Inflammatory macrophage treated with lipopolysaccharide for 1 hour (primary cell): Measurements from ENCODE around the gene RESF1.
"Not testable (repeated sequence)": the region's sequence is repeated elsewhere in the genome, so short reads cannot be mapped to it uniquely, and the experiment has no call there.

Source experiments
- DNase-seq, 2 donors: peaks; one replicate each; pipeline ENCODE4 v3.0.0-alpha.2; 2020 to 2022

Gene RESF1, protein sequence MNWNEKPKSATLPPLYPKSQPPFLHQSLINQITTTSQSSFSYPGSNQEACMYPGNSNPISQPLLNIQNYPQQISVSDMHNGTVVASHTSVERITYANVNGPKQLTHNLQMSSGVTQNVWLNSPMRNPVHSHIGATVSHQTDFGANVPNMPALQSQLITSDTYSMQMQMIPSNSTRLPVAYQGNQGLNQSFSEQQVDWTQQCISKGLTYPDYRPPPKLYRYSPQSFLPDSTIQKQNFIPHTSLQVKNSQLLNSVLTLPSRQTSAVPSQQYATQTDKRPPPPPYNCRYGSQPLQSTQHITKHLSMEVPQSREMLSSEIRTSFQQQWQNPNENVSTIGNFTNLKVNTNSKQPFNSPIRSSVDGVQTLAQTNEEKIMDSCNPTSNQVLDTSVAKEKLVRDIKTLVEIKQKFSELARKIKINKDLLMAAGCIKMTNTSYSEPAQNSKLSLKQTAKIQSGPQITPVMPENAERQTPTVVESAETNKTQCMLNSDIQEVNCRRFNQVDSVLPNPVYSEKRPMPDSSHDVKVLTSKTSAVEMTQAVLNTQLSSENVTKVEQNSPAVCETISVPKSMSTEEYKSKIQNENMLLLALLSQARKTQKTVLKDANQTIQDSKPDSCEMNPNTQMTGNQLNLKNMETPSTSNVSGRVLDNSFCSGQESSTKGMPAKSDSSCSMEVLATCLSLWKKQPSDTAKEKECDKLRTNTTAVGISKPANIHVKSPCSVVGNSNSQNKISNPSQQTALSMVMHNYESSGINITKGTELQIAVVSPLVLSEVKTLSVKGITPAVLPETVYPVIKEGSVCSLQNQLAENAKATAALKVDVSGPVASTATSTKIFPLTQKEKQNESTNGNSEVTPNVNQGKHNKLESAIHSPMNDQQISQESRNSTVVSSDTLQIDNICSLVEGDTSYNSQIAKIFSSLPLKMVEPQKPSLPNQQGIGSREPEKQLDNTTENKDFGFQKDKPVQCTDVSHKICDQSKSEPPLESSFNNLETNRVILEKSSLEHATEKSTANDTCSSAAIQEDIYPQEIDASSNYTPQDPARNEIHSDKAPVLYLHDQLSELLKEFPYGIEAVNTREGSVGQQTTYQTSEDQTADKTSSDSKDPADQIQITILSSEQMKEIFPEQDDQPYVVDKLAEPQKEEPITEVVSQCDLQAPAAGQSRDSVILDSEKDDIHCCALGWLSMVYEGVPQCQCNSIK (N-terminal part only)

GRCh38 chr12:31959161-31959700 is at the start of gene RESF1:
TSS of gene RESF1 (plus strand) at chr12:31959415. CDS start at chr12:31980956, 21,541 bp downstream.
- peak; percentile 79 to 81 for DNase-seq

DNA sequence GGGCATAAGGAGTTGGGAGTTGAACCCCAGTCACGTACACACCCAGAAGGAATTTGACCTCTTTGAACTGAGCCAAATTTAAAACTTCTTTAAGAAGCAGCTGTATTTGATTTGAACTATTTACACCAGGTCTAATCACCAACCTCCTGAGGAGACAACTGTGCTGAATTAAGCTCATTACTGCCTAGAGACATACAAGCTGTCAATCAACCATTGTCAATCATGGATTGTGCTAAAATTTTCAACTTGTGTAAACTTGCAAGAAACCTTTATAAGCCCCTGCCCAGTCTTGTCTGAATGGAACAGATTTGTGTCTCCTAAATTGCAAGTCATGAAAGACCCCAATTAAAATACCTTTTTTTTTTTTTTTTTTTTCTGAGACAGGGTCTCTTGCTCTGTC is 44.3 kb upstream of the RESF1 start:
- DNase-seq, result no peak

DNA sequence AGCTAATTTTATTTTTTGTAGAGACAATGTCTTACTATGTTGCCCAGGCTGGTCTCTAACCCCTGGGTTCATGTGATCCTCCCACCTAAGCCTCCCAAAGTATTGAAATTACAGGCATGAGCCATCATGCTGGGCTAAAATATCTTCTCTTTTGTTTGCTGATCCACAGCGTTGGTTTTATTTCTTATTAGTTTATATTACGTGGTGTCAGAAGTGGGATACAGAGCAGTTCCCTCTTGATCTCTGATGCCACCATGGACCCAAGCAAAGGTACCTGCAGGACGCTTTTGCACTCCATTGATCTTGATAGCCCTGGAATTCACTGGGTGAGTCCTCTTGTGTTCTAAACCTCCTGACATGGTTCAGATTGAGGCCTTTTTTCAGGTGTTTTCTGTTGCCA is 43.8 kb upstream of the RESF1 start:
- no peak for DNase-seq

GRCh38 chr12:31922341-31923062 is 36.7 kb upstream of the RESF1 start:
- no peak for DNase-seq

DNA sequence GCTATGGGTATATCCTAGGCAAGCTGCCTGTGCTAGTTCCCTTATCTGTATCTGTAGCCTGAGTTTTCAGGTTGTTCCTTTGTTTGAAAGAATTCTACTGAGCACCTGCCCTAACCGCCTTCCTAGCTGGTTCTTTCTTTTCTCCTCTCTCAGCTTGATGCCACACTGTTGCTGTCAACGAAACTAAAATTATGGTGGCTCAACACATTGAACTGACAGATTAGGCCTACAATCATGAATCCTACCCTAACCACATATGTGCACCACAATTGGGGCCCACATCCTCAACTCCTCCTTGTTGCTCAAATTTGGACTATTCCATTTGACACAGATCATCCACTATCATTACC is 36.2 kb upstream of the RESF1 start:
- no peak for DNase-seq

DNA sequence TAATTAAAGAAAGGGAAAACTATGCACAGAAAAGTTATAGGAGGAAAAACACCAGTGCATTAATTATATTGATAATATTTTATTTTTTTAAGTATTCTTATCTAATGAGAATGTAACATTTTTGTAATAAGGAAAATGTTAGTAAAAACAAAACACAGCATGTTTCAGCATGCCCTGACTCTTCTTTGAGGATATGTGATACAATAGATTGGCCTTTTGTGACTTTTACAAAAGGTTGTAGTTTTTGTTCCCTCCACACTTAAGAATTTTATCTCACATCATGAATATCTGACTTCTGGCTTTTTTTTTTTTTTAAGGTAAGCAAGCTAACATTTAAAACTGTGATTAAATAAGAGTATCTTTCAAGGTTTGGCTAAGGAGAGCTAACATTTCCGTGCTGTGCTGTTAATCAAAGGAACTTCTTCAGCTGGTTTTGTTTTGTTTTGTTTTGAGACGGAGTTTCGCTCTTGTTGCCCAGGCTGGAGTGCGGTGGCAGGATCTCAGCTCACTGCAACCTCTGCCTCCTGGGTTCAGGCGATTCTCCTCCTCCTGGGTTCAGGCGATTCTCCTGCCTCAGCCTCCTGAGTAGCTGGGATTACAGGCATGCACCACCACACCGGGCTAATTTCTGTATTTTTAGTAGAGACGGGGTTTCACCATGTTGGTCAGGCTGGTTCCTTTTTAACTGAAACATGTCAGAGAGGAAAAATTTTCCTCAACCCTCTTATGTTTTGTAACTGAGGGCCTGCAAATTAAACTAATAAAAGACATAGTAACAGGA is 30.8 kb upstream of the RESF1 start:
- no peak for DNase-seq

GRCh38 chr12:31929027-31929526 is 30.1 kb upstream of the RESF1 start:
- peak; percentile 12 to 44 for DNase-seq

DNA sequence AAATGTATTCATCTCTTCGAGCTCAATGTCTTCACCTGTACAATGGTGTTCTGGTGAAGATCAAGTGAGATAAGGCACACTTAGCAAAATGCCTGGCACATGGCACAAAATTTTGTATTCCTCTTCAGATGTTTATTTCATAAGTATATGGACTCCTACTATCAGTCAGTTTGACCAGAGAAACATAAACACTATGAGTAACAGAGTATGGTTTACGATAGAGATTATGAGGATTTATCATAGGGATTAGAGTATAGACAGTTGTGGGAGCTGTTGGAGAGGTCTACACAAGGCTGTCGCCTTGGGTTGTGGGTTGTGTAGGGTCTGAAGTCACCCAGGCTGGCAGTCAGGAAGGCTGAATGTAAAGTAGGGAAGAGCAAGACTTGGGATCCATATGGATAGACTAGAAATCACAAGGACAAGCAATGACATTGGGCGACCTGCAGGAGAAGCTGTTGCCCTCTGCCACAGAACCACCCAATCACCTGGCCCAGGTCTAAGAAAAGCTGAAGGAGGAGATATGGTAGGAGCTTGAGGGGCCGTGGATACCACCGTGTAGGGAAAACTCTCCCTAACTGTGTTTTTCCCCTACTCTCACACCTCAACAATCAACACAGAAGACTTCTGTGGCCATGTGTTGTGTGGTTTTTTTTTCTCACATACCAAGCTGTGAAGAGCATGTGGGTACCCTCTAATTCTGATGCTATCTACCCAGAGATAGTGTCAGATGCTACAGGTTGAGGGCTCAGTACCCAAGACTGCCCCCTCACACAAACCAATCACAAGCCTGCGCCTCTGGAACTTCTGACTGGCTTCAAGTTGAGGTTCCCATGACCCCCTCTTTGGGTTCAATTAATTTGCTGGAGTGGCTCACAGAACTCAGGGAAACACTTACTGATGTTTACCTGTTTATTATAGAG is 27.2 kb upstream of the RESF1 start:
- no peak for DNase-seq

DNA sequence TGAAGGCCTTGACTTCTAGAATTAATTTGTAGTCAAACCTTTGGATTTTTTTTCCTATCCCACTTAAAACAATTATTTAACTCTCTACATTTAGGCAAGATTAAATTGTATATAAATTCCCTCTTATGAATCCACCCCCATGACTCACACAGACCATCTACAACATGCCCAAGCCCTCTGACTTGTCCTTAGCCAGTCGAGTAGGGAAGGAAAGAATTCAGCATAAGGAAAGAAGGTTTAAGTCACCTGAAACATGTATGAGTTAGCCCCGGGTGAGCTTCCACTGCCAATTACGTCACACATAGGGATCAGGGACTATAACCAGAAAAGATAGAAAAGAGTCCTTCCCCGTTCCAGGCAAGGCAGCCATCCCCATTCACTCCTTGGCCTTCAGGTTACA is 14.9 kb upstream of the RESF1 start:
- no peak for DNase-seq

- no peak for DNase-seq
These were observed 11.2 kb upstream of the RESF1 start for GRCh38 chr12:31947971-31948370.

GRCh38 chr12:31948697-31949359 is 10.4 kb upstream of the RESF1 start:
- DNase-seq, result not testable (repeated sequence)

GRCh38 chr12:31950088-31950487 is 9.1 kb upstream of the RESF1 start:
- DNase-seq, result no peak

- no peak for DNase-seq
These were observed 8.7 kb upstream of the RESF1 start for GRCh38 chr12:31950492-31950891.

DNA sequence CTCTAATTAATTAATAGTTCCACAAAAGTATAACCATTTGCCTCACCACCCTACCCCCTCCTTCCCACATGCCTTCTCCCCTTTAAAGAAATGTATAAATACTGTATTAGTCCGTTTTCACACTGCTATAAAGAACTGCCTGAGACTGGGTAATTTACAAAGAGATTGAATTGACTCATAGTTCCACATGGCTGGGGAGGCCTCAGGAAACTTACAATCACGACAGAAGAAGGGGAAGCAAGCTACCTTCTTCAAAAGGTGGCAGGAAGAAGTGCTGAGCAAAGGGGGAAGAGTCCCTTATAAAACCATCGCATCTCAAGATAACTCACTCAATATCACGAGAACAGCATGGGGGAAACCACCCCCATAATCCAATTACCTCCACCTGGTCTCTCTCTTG is 8.2 kb upstream of the RESF1 start:
- no peak for DNase-seq

DNA sequence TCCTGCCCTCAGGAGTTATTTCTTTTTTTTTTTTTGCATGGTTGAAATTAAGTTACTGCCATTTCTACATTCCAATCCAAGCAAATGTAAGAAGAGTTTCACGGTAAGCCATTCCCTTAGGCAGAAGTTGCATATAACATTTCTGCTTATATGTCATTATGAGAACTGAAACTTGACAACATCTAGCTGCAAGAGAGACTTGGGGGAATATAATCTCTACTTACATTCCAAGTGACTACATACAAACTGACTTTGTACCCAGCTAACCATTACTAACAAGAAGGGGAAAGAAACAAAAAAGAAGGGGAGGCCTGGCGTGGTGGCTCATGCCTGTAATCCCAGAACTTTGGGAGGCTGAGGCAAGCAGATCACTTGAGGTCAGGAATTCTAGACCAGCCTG is 7.3 kb upstream of the RESF1 start:
- peak in 1 of 2 donors; percentile 4 for DNase-seq

DNA sequence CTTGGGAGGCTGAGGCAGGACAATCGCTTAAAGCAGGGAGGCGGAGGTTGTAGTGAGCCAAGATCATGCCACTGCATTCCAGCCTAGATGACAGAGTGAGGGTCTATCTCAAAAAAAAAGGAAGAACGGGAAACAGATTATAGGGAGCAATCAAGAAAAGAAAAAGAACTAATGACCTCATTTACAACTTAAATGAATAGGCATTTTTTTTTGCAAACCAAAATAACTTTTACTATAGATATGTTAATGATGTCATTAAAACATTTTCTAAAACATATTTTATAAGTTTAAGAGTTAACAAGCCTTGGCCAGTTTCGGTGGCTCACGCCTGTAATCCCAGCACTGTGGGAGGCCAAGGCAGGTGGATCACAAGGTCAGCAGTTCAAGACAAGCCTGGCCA is 6.8 kb upstream of the RESF1 start:
- no peak for DNase-seq

DNA sequence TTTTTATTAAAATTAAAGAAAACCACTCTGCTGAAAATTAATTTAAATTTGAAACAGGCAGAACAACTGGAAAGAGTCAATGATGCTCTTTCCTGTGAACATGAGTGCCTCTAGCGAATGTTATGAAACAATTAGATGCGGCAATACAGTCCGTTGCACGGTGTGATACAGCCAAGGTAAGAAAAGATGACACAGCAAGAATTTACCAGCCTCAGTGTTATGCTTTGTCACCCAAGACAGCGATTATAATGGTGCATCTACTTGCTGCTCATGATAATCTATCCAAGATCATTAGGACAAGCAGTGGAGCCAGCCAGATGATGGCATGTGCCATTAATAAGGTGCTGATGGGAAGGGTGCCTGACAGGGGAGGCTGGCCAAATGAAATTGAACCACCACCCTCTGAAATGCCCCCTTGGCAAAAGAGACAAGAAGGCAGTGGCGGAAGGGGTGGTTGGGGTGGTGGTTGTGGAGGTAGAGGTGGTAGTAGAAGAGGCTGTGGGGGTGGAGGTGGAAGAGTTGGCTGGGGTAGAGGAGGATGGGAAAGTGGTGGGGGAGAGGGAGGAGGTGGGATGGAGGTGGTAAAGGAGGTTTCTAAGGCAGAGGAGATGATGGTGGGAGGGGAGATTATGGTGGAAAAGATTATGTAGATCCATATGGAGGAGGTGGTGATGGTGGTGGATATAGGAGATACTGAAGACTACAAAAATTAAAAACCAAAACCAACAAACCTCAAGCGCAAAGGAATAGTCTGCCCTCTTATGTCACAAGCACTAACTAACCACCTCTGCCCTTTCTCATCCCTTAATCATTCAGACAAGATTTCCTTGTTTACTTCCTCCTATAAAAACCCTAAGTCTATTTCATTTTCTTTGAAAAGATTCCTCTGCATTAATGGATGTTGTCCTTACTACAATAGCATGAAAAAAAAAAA is 4.0 kb upstream of the RESF1 start:
- DNase-seq, result no peak

GRCh38 chr12:31958569-31959160 is 550 bp upstream of the RESF1 start:
- no peak for DNase-seq
